BJ (cell line): ENCODE measurements around the gene ZSCAN30. TPM values are rescaled to one million over a fixed set of nuclear protein-coding genes. Genes with fewer than 3 reads are reported as not detected.

Source experiments
- CTCF ChIA-PET: fragments of 350-600 bp; formaldehyde crosslinking; extraction: SDS; loops from one replicate; lab custom pipeline; 2021; ENCODE audit warnings: antibody characterized with exemption, inconsistent platforms; lab: Yijun Ruan, JAX
- POLR2A ChIA-PET: fragments of 300-600 bp; sonication (Branson Sonifier 250); formaldehyde crosslinking; extraction: SDS; loops from one replicate; lab custom pipeline; 2021; ENCODE audit warnings: antibody characterized with exemption; lab: Charles Lee
- DNase-seq: peaks from one replicate; pipeline ENCODE4 v3.0.0-alpha.2; 2011; ENCODE audit warnings: low read depth
- H3K27me3 ChIP-seq: 2 replicates; pipeline ENCODE4 v1.6.0; 2011; ENCODE audit warnings: low read length; ENCODE audit not compliant: control insufficient read depth, insufficient read depth
- H3K36me3 ChIP-seq: 2 replicates; pipeline ENCODE4 v1.5.1; 2011; ENCODE audit warnings: low read length; ENCODE audit not compliant: control insufficient read depth, insufficient read depth
- H3K4me3 ChIP-seq: 2 replicates; pipeline ENCODE4 v1.5.1; 2011; ENCODE audit warnings: low read depth, mild to moderate bottlenecking, control low read depth, low read length
- polyA plus RNA-seq: library from polyadenylated mRNA; depleted of rRNA; stranded (reverse); fragments of >200 nt; gene quantifications from 2 replicates; pipeline ENCODE4 v1.2.3, GENCODE V29; 2011
- TF ChIP-seq, protein P1 (sequence below): IDR thresholded peaks from 2 replicates; pipeline ENCODE4 v1.5.1; 2011; ENCODE audit warnings: low read depth, mild to moderate bottlenecking, control low read depth, inconsistent platforms, low read length, moderate library complexity; ENCODE audit not compliant: insufficient read depth

ZSCAN30 gene
- polyA plus RNA-seq, 1 experiment = 7.5 TPM

DNA sequence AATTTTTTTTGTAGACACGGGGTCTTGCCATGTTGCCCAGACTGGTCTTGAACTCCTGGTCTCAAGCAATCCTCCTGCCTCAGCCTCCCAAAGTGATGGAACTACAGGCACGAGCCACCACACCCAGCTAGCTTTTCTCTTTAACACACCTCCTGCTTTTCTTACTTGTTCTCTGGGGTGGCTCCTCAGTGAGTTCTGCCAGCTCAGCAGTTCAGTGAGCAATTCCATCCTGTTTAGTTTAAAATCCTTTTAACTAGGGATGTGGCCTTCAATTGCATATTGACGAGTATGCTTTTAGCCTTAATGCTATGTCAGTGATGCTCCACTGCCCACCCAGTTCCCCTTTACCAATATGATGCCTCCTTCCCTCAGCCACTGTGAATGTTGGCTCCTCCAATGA is 33.1 kb downstream of the ZSCAN30 start:
- POLR2A ChIA-PET = no interaction called here
- TF ChIP-seq, protein P1, sequence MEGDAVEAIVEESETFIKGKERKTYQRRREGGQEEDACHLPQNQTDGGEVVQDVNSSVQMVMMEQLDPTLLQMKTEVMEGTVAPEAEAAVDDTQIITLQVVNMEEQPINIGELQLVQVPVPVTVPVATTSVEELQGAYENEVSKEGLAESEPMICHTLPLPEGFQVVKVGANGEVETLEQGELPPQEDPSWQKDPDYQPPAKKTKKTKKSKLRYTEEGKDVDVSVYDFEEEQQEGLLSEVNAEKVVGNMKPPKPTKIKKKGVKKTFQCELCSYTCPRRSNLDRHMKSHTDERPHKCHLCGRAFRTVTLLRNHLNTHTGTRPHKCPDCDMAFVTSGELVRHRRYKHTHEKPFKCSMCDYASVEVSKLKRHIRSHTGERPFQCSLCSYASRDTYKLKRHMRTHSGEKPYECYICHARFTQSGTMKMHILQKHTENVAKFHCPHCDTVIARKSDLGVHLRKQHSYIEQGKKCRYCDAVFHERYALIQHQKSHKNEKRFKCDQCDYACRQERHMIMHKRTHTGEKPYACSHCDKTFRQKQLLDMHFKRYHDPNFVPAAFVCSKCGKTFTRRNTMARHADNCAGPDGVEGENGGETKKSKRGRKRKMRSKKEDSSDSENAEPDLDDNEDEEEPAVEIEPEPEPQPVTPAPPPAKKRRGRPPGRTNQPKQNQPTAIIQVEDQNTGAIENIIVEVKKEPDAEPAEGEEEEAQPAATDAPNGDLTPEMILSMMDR = no peak
- CTCF ChIA-PET = no interaction called here
- no peaks in the 10 kb centered on the region for H3K27me3 ChIP-seq
- no peak overlapping the region for H3K4me3 ChIP-seq
- H3K36me3 ChIP-seq = no peaks in the 10 kb centered on the region; the same call in 1 of the 2 replicates
- no peak for DNase-seq

DNA sequence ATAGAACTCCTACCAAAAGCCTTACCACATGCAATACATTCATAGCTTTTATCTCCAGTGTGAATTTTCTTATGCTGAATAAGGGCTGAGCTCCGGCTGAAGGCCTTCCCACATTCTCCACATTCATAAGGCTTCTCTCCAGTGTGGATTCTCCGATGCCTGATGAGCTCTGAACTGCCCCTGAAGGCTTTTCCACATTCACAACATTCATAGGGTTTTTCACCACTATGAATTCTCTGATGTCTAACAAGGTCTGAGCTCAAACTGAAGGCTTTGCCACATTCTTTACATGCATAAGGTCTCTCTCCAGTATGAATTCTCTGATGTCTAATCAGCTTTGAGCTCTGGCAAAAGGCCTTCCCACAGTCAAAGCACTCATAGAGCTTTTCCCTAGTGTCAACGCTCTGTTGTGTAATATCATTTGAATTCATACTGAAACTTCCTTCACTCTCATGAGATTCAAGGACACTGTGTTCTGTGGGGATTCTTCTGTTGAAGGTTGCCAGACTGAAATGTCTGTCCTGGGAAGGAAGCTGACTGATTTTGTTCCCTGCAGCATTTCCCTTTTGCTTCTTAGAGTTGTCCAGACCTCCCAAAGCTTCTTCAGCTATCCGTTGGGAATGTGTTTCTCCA is 36.3 kb downstream of the ZSCAN30 start:
- Histone ChIP-seq H3K4me3 (no peak overlapping the region), H3K36me3 (peaks cover 2% of the 10 kb centered on the region), H3K27me3 (no peaks in the 10 kb centered on the region)
- POLR2A ChIA-PET = no interaction called here
- TF ChIP-seq, protein P1 = no peak
- DNase-seq = no peak
- CTCF ChIA-PET = interaction anchor here (0.6 to 0.9 kb wide), 2 partner anchors 8 to 24 kb away, joined by 3 read pairs; no protein-coding TSS in a partner anchor

- TF ChIP-seq, protein P1 = no peak
- ChIA-PET POLR2A (no interaction called here), CTCF (no interaction called here)
- DNase-seq = no peak
- Histone ChIP-seq H3K36me3 (peaks cover 3% of the 10 kb centered on the region), H3K4me3 (no peak overlapping the region), H3K27me3 (no peaks in the 10 kb centered on the region)
Observed at GRCh38 chr18:35252466-35252865, 37.6 kb downstream of the ZSCAN30 start.

DNA sequence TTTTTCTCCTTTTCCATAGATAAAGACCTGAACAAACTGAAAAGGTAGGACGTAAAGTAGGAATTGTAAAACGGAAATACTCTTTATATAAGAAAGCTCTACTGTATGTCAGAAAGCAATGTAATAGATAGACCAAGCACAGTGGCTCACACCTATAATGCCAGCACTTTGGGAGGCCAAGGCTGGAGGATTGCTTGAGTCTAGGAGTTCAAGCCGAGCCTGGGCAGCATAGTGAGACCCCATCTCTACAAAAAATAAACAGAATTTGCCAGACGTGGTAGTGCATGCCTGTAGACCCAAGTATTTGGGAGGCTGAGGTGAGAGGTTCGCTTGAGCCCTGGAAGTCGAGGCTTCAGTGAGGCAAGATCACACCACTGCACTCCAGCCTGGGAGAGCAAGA is 41.6 kb downstream of the ZSCAN30 start:
- TF ChIP-seq, protein P1 = no peak
- Histone ChIP-seq H3K36me3 (peaks cover 19% of the 10 kb centered on the region), H3K27me3 (no peaks in the 10 kb centered on the region), H3K4me3 (no peak overlapping the region)
- DNase-seq = no peak
- POLR2A ChIA-PET = no interaction called here
- CTCF ChIA-PET = no interaction called here

DNA sequence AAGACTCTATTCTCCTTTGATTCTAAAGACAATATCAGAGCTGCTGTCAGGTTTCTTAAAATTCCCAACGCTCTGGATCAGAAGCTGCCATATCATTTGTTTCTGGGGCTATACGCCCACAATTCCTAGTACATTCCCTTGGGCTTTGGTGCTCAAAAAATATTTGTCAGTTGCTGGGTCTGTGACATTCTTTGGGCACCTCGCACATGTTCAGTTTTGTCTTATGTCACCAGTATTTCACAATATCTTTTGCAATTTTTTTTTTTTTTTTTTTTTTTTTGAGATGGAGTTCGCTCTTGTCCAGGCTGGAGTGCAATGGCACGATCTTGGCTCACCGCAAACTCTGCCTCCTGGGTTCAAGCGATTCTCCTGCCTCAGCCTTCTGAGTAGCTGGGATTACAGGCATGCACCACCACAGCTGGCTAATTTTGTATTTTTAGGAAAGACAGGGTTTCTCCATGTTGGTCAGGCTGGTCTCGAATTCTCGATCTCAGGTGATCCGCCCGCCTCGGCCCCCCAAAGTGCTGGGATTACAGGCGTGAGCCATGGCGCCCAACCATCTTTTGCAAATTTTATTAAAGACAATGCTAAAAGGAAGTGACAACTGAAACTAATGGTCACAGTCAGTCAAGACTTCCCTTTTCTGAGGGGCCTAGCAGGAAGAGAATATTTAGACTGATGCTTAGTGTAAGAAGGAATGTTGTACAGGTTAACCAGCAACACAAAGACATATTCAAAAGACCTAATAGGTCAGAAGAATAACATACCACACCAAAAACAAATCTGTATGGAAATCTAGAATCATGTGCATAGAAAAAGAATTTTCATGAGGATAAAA is 42.4 kb downstream of the ZSCAN30 start:
- DNase-seq = no peak
- Histone ChIP-seq H3K36me3 (peaks cover 24% of the 10 kb centered on the region), H3K4me3 (no peak overlapping the region), H3K27me3 (no peaks in the 10 kb centered on the region)
- POLR2A ChIA-PET = no interaction called here
- TF ChIP-seq, protein P1 = no peak
- CTCF ChIA-PET = no interaction called here
